ENCODE measurements around the gene SLMAP.

SLMAP gene

GRCh38 chr3:57943525-57944495 is 187.7 kb downstream of the SLMAP start:
- DNase-seq (ENCODE audit: low read depth), result no peak

GRCh38 chr3:57946970-57947381 is 190.9 kb downstream of the SLMAP start:
- DNase-seq (ENCODE audit: low read depth), result no peak

- no peak for DNase-seq (ENCODE audit: low read depth)
These were observed 192.1 kb downstream of the SLMAP start for GRCh38 chr3:57948080-57948671.

- DNase-seq (ENCODE audit: low read depth), result no peak
These were observed 192.7 kb downstream of the SLMAP start for GRCh38 chr3:57948781-57949242.

- no peak for DNase-seq (ENCODE audit: low read depth)
These were observed 193.2 kb downstream of the SLMAP start for GRCh38 chr3:57949344-57949743.

GRCh38 chr3:57949785-57950615 is 193.9 kb downstream of the SLMAP start:
- DNase-seq (ENCODE audit: low read depth), result no peak

GRCh38 chr3:57951066-57951882 is 195.2 kb downstream of the SLMAP start:
- no peak for DNase-seq (ENCODE audit: low read depth)

- DNase-seq (ENCODE audit: low read depth), result no peak
These were observed 196.1 kb downstream of the SLMAP start for GRCh38 chr3:57952208-57952631.

- DNase-seq (ENCODE audit: low read depth), result no peak
These were observed 196.5 kb downstream of the SLMAP start for GRCh38 chr3:57952651-57953050.

GRCh38 chr3:57953576-57953975 is 197.5 kb downstream of the SLMAP start:
- DNase-seq (ENCODE audit: low read depth), result no peak

GRCh38 chr3:57956119-57956832 is 200.2 kb downstream of the SLMAP start:
- DNase-seq (ENCODE audit: low read depth), result no peak

- no peak for DNase-seq (ENCODE audit: low read depth)
These were observed 200.7 kb downstream of the SLMAP start for GRCh38 chr3:57956833-57957174.

- DNase-seq (ENCODE audit: low read depth), result no peak
These were observed 201.7 kb downstream of the SLMAP start for GRCh38 chr3:57957824-57958223.

GRCh38 chr3:57958642-57959422 is 202.7 kb downstream of the SLMAP start:
- no peak for DNase-seq (ENCODE audit: low read depth)

- no peak for DNase-seq (ENCODE audit: low read depth)
These were observed 203.5 kb downstream of the SLMAP start for GRCh38 chr3:57959423-57960173.

- DNase-seq (ENCODE audit: low read depth), result no peak
These were observed 204.0 kb downstream of the SLMAP start for GRCh38 chr3:57960174-57960505.

- DNase-seq (ENCODE audit: low read depth), result no peak
These were observed 205.2 kb downstream of the SLMAP start for GRCh38 chr3:57961177-57961827.

- DNase-seq (ENCODE audit: low read depth), result no peak
These were observed 205.8 kb downstream of the SLMAP start for GRCh38 chr3:57961828-57962447.

Measured in T follicular helper cell (primary cell).